GM12872 (cell line): Measurements from ENCODE around the gene ASTN2.

Experiments
- CTCF ChIP-seq: IDR thresholded peaks from 3 replicates; pipeline ENCODE4 v1.5.1; 2011; ENCODE audit warnings: low read depth, mild to moderate bottlenecking, low read length, moderate library complexity; ENCODE audit not compliant: insufficient read depth

Gene ASTN2

GRCh38 chr9:116544896-116545295, 870.0 kb downstream of the ASTN2 start:
- TF ChIP-seq CTCF: no peak

GRCh38 chr9:116543731-116544400, 871.0 kb downstream of the ASTN2 start:
- no peak for TF ChIP-seq CTCF

- TF ChIP-seq CTCF: no peak
Measured at GRCh38 chr9:116541402-116541801, 873.5 kb downstream of the ASTN2 start.

DNA sequence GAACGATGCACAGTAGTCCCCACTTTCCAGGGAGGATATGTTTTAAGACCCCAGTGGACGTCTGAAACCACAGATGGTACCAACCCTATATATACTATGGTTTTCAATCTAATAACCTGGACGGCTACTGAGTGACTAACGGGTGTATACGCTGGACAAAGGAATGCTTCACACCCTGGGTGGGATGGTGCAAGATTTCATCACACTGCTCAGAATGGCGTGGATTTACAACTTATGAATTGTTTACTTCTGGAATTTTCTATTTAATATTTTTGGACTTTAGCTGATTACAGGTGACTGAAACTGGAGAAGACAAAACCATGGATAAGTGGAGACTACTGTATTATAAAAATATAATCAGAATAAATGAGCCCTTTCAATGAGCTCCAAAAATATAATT, 875.3 kb downstream of the ASTN2 start:
- TF ChIP-seq CTCF: no peak

DNA sequence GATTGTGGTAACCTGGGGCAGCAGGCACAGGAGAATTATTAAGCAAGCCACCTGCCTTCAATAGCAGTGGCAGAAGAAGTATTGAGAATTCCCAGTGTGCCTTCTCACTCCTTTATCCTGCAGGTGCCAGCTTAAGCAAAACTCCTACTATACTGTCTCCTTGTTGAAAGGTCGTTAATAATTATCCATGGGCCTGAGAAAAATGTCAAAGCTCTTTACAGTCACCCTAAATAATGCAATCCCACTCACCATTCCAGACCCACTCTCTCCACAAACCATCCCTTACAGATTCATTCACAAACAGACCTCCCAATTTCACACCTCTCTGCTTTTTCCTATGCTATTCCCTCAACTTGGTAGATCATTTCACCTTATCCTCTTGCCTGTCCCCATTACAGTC, 889.2 kb downstream of the ASTN2 start:
- TF ChIP-seq CTCF: no peak

- TF ChIP-seq CTCF: no peak
Measured at GRCh38 chr9:116524778-116525470, 889.9 kb downstream of the ASTN2 start.

DNA sequence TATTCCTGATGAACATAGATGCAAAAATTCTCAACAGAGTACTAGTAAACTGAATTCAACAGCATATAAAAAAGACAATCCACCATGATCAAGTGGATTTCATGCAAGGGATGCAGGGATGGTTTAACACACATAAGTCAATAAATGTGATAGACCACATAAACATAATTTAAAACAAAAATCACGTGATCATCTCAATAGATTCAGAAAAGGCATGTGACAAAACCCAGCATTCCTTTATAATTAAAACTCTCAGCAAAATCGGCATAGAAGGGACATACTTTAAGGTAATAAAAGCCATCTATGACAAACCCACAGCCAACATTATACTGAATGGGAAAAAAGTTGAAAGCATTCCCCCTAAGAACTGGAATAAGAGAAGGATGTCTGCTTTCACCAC, 894.6 kb downstream of the ASTN2 start:
- no peak for TF ChIP-seq CTCF
